Measurements from ENCODE around the gene EIF5B. TPM values are rescaled to one million over a fixed set of nuclear protein-coding genes. Genes with fewer than 3 reads are reported as not detected.
"Not testable (repeated sequence)": the region's sequence is repeated elsewhere in the genome, so short reads cannot be mapped to it uniquely, and the experiment has no call there.

EIF5B gene
- total RNA-seq, 4 donors from 2014 or later = 25.4 to 30.7 (median 29.0) TPM

DNA sequence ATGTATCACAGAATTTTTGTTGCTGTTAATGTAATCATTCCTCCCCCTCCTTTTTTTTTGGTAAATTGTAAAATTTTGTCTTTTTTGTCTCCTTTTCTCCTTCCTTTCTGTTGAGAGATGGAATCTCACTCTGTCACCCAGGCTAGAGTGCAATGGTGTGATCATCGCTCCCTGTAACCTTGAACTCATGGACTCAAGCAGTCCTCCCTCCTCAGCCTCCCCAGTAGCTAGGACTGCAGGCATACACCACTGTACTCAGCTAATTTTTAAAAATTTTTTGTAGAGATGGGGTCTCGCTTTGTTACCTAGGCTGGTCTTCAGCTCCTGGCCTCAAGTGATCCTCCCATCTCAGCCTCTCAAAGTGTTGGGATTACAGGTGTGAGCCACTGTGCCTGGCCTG, 5.3 kb downstream of the EIF5B start:
- DNase-seq (ENCODE audit: low spot score in 2 of 2) = no peak
- no peak overlapping the region for H3K4me3 ChIP-seq (ENCODE audit: low read depth, poor library complexity, severe bottlenecking)
- WGBS, 2 donors = 92 to 95% methylated on average over 2 of the region's 2 CpGs
- intact Hi-C loops (cut with DNase I; ENCODE audit: low total_unique reads) = no loop called here
- TF ChIP-seq, protein P1, sequence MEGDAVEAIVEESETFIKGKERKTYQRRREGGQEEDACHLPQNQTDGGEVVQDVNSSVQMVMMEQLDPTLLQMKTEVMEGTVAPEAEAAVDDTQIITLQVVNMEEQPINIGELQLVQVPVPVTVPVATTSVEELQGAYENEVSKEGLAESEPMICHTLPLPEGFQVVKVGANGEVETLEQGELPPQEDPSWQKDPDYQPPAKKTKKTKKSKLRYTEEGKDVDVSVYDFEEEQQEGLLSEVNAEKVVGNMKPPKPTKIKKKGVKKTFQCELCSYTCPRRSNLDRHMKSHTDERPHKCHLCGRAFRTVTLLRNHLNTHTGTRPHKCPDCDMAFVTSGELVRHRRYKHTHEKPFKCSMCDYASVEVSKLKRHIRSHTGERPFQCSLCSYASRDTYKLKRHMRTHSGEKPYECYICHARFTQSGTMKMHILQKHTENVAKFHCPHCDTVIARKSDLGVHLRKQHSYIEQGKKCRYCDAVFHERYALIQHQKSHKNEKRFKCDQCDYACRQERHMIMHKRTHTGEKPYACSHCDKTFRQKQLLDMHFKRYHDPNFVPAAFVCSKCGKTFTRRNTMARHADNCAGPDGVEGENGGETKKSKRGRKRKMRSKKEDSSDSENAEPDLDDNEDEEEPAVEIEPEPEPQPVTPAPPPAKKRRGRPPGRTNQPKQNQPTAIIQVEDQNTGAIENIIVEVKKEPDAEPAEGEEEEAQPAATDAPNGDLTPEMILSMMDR (IDR thresholded peaks at IDR 0.05) = no peak
- TF ChIP-seq POLR2A (IDR thresholded peaks at IDR 0.05) = no peak

DNA sequence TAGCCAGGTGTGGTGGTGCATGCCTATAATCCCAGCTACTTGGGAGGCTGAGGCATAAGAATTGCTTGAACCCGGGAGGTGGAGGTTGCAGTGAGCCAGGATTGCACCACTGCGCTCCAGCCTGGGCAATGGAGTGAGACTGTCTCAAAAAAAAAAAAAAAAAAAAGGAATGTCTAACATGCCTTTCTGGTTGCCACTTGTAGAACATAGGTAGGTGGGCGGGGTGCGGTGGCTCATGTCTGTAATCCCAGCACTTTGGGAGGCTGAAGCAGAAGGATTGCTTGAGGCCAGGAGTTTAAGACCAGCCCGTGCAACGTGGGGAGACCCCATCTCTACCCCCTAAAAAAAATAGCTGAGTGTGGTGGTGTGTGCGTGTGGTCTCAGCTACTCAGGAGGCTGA, 8.3 kb downstream of the EIF5B start:
- WGBS, 2 donors = 89 to 90% methylated on average over 7 of the region's 7 CpGs
- intact Hi-C loops (cut with DNase I; ENCODE audit: low total_unique reads); H3K4me3 ChIP-seq (ENCODE audit: low read depth, poor library complexity, severe bottlenecking); DNase-seq (ENCODE audit: low spot score in 2 of 2): not testable (repeated sequence)

DNA sequence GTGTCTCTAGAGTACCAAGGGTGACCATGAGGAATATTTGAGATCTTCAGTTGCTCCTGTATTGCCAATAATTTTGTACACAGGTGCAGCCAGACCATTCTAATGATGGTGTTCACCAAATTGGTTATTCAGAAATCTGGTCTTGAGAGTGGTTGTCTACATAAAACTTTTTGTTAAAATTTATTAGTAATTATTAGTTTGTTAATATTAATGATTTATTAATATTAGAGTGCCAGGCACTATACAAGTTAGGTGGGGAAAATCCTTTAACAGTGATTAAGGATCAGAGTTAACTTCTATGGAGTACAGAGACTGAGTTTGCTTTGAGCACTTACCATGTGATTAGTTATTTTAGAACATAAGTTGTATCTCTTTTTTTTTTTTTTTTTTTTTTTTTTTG, 9.0 kb downstream of the EIF5B start:
- TF ChIP-seq, protein P1 (IDR thresholded peaks at IDR 0.05) = no peak
- TF ChIP-seq POLR2A (IDR thresholded peaks at IDR 0.05) = no peak
- DNase-seq (ENCODE audit: low spot score in 2 of 2) = no peak
- intact Hi-C loops (cut with DNase I; ENCODE audit: low total_unique reads) = no loop called here
- no peak overlapping the region for H3K4me3 ChIP-seq (ENCODE audit: low read depth, poor library complexity, severe bottlenecking)

DNA sequence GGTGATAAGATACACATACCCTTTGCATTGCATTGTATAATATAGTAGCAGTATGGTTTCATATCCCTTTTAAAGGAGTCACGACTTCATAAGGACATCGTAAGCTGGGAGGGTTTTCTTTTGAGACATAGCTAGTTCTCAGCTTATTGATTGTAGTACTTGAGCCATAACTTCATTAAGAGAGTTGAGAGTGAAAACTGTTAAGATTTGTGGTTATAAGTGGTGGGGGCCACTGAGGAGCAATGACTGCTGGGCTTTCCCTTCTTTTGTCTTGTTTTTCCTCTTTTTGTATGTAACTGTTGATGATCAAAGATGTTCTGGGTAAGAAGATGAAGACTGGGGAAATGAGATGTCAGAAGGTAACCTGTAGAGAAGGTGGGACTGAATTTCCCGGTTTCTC, 11.0 kb downstream of the EIF5B start:
- DNase-seq (ENCODE audit: low spot score in 2 of 2) = no peak
- no peak for TF ChIP-seq POLR2A (IDR thresholded peaks at IDR 0.05)
- TF ChIP-seq, protein P1 (IDR thresholded peaks at IDR 0.05) = no peak
- WGBS, 2 donors = 87 to 92% methylated on average over 3 of the region's 3 CpGs
- no peak overlapping the region for H3K4me3 ChIP-seq (ENCODE audit: low read depth, poor library complexity, severe bottlenecking)
- intact Hi-C loops (cut with DNase I; ENCODE audit: low total_unique reads) = no loop called here

DNA sequence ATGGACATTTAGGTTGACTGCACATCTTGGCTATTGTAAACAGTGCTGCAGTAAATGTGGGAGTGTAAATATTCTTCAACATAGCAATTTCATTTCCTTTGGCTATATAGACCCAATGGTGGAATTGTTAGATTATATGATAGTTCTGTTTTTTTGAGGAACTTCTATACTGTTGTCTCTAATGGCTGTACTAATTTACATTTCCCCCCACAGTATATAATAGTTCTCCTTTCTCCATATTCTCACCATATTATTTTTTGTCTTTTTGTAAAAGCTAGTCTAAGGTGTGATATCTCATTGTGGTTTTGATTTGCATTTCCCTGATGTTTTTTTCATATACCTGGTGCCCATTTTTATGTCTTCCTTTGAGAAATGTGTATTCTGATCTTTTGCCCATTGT, 13.0 kb downstream of the EIF5B start:
- H3K4me3 ChIP-seq (ENCODE audit: low read depth, poor library complexity, severe bottlenecking) = no peak overlapping the region
- intact Hi-C loops (cut with DNase I; ENCODE audit: low total_unique reads) = no loop called here
- DNase-seq (ENCODE audit: low spot score in 2 of 2) = no peak
- TF ChIP-seq POLR2A (IDR thresholded peaks at IDR 0.05) = no peak
- TF ChIP-seq, protein P1 (IDR thresholded peaks at IDR 0.05) = no peak

DNA sequence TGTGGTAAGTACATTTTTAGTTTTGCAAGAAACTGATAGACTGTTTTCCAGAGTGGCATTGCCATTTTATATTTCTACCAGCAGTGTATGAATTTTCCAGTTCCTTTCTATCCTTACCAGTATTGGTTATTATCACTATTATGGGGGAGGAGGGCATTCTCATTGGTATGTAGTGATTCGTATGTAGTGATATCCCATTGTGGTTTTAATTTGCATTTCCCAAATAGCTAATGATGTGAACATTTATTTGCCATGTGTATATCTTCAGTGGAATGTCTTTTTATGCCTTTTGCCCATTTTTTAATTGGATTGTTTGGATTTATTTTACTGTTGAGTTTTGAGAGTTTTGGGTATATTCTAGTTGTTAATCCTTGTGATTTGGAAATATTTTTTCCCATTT, 16.9 kb downstream of the EIF5B start:
- intact Hi-C loops (cut with DNase I; ENCODE audit: low total_unique reads) = no loop called here
- no peak for TF ChIP-seq POLR2A (IDR thresholded peaks at IDR 0.05)
- TF ChIP-seq, protein P1 (IDR thresholded peaks at IDR 0.05) = no peak
- 74 to 87% methylated on average over 1 of the region's 1 CpG for WGBS, 2 donors
- no peak for DNase-seq (ENCODE audit: low spot score in 2 of 2)
- no peak overlapping the region for H3K4me3 ChIP-seq (ENCODE audit: low read depth, poor library complexity, severe bottlenecking)

DNA sequence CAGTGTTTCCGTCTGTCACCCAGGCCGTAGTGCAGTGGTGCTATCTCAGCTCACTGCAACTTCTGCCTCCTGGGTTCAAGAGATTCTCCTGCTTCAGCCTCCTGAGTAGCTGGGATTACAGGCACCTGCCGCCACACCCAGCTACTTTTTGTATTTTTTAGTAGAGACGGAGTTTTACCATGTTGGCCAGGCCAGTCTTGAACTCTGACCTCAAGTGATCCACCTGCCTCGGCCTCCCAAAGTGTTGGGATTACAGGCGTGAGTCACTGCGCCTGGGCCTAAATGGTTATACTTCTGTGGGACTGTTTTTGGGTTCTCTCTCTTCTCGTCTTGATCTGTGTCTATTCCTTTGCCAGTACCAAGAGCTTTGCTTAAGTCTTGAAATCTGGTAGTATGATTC, 17.6 kb downstream of the EIF5B start:
- H3K4me3 ChIP-seq (ENCODE audit: low read depth, poor library complexity, severe bottlenecking); DNase-seq (ENCODE audit: low spot score in 2 of 2); intact Hi-C loops (cut with DNase I; ENCODE audit: low total_unique reads): not testable (repeated sequence)
- 95 to 96% methylated on average over 8 of the region's 8 CpGs for WGBS, 2 donors

All from lower leg skin (tissue), 4 donors.